WTC11 (cell line): ENCODE data around the gene GARNL3. TPM values are rescaled to one million over a fixed set of nuclear protein-coding genes. Genes with fewer than 3 reads are reported as not detected.

Experiments used
- ATAC-seq: fragments of 200-7000 bp; cut with Tn5 transposase; 2 replicates; pipeline ENCODE4 v1.10.0; 2021; ENCODE audit warnings: mild to moderate bottlenecking, moderate library complexity
- CTCF ChIA-PET: fragments of 300-600 bp; sonication (Branson Sonifier 250); formaldehyde crosslinking; loops from one replicate; lab custom pipeline; 2021; ENCODE audit warnings: antibody characterized with exemption; lab: Charles Lee
- POLR2A ChIA-PET: fragments of 350-600 bp; sonication (Branson Sonifier 250); formaldehyde crosslinking; loops from one replicate; lab custom pipeline; 2021; ENCODE audit warnings: antibody characterized with exemption; lab: Charles Lee
- DNase-seq: peaks from one replicate; pipeline ENCODE4 v3.0.0; 2021; ENCODE audit warnings: low spot score
- H3K27ac Mint-ChIP-seq: 2 replicates; pipeline ENCODE4 v1.8.0; 2021; ENCODE audit warnings: mixed read lengths
- H3K27me3 Mint-ChIP-seq: 2 replicates; pipeline ENCODE4 v1.8.0; 2021; ENCODE audit warnings: low read depth, mild to moderate bottlenecking, moderate library complexity, mixed read lengths
- H3K36me3 Mint-ChIP-seq: 2 replicates; pipeline ENCODE4 v1.8.0; 2021; ENCODE audit warnings: mixed read lengths
- H3K4me1 Mint-ChIP-seq: 2 replicates; pipeline ENCODE4 v1.8.0; 2022; ENCODE audit warnings: mixed read lengths
- H3K4me3 Mint-ChIP-seq: 2 replicates; pipeline ENCODE4 v1.8.0; 2021; ENCODE audit warnings: mild to moderate bottlenecking, moderate library complexity, mixed read lengths
- H3K9me3 Mint-ChIP-seq: 2 replicates; pipeline ENCODE4 v1.8.0; 2021; ENCODE audit warnings: mixed read lengths
- CREM ChIP-seq: sonication (generic); formaldehyde crosslinking; IDR thresholded peaks from 2 replicates; pipeline ENCODE4 v1.8.1; 2022; ENCODE audit warnings: mild to moderate bottlenecking, missing genetic modification reagents, moderate library complexity
- E2F1 ChIP-seq: sonication (generic); formaldehyde crosslinking; IDR thresholded peaks from 2 replicates; pipeline ENCODE4 v1.8.0; 2022; ENCODE audit warnings: mild to moderate bottlenecking, missing genetic modification reagents
- ETV6 ChIP-seq: sonication (generic); formaldehyde crosslinking; IDR thresholded peaks from 2 replicates; pipeline ENCODE4 v1.8.1; 2022; ENCODE audit warnings: mild to moderate bottlenecking, missing genetic modification reagents
- GRHL2 ChIP-seq: fragments of 250-450 bp; sonication (Bioruptor Pico); IDR thresholded peaks from 2 replicates; pipeline ENCODE4 v1.8.0; 2022; ENCODE audit warnings: mild to moderate bottlenecking, moderate library complexity; ENCODE audit not compliant: insufficient replicate concordance, severe bottlenecking
- GTF2I ChIP-seq: fragments of 250-450 bp; sonication (Bioruptor Pico); conservative IDR thresholded peaks from 2 replicates; pipeline ENCODE4 v1.4.0; 2021; ENCODE audit warnings: mild to moderate bottlenecking
- JAZF1 ChIP-seq: fragments of 250-450 bp; sonication (Bioruptor Pico); IDR thresholded peaks from 2 replicates; pipeline ENCODE4 v1.9.0; 2021; ENCODE audit warnings: moderate library complexity, mild to moderate bottlenecking, inconsistent platforms
- JUN ChIP-seq: sonication (generic); formaldehyde crosslinking; IDR thresholded peaks from 2 replicates; pipeline ENCODE4 v1.8.0; 2023; ENCODE audit warnings: mild to moderate bottlenecking, missing genetic modification reagents
- MLX ChIP-seq: sonication (generic); formaldehyde crosslinking; IDR thresholded peaks from 2 replicates; pipeline ENCODE4 v1.8.1; 2023; ENCODE audit warnings: mild to moderate bottlenecking, missing genetic modification reagents, moderate library complexity
- MYBL2 ChIP-seq: sonication (generic); formaldehyde crosslinking; IDR thresholded peaks from 2 replicates; pipeline ENCODE4 v1.8.1; 2023; ENCODE audit warnings: mild to moderate bottlenecking, moderate library complexity, missing genetic modification reagents
- NFE2L1 ChIP-seq: sonication (generic); formaldehyde crosslinking; IDR thresholded peaks from 2 replicates; pipeline ENCODE4 v1.8.1; 2023; ENCODE audit warnings: missing genetic modification reagents
- NFYB ChIP-seq: sonication (generic); formaldehyde crosslinking; conservative IDR thresholded peaks from 2 replicates; pipeline ENCODE4 v1.8.0; 2022; ENCODE audit warnings: low read depth, missing genetic modification reagents
- OVOL2 ChIP-seq: fragments of 250-450 bp; sonication (Bioruptor Pico); IDR thresholded peaks from 2 replicates; pipeline ENCODE4 v1.9.0; 2021; ENCODE audit warnings: mild to moderate bottlenecking, borderline replicate concordance
- PRDM15 ChIP-seq: sonication (generic); formaldehyde crosslinking; IDR thresholded peaks from 2 replicates; pipeline ENCODE4 v1.8.0; 2022; ENCODE audit warnings: missing genetic modification reagents
- TEAD4 ChIP-seq: sonication (generic); formaldehyde crosslinking; IDR thresholded peaks from 2 replicates; pipeline ENCODE4 v1.8.0; 2022; ENCODE audit warnings: mild to moderate bottlenecking, missing genetic modification reagents
- TP53 ChIP-seq: sonication (generic); formaldehyde crosslinking; IDR thresholded peaks from 2 replicates; pipeline ENCODE4 v1.8.1; 2023; ENCODE audit warnings: mild to moderate bottlenecking, missing genetic modification reagents
- ZNF121 ChIP-seq: sonication (generic); formaldehyde crosslinking; IDR thresholded peaks from 2 replicates; pipeline ENCODE4 v1.8.0; 2023; ENCODE audit warnings: missing genetic modification reagents
- ZNF219 ChIP-seq: sonication (generic); formaldehyde crosslinking; IDR thresholded peaks from 2 replicates; pipeline ENCODE4 v1.8.0; 2023; ENCODE audit warnings: missing genetic modification reagents, mild to moderate bottlenecking, borderline replicate concordance
- total RNA-seq: library from RNA; stranded (reverse); gene quantifications from 3 replicates; pipeline ENCODE4 v1.2.3, GENCODE V29; 2021
- TF ChIP-seq, protein P1 (sequence below): sonication (generic); formaldehyde crosslinking; IDR thresholded peaks from 2 replicates; pipeline ENCODE4 v1.8.0; 2022; ENCODE audit warnings: mild to moderate bottlenecking, missing genetic modification reagents
- TF ChIP-seq, protein P2 (sequence below): sonication (generic); formaldehyde crosslinking; IDR thresholded peaks from 2 replicates; pipeline ENCODE4 v1.8.1; 2023; ENCODE audit warnings: mild to moderate bottlenecking, missing genetic modification reagents, borderline replicate concordance
- TF ChIP-seq, protein P3 (sequence below): fragments of 250-450 bp; sonication (Bioruptor Pico); IDR thresholded peaks from 2 replicates; pipeline ENCODE4 v1.9.0; 2021; ENCODE audit warnings: mild to moderate bottlenecking
- TF ChIP-seq, protein P4 (sequence below): sonication (generic); formaldehyde crosslinking; IDR thresholded peaks from 2 replicates; pipeline ENCODE4 v1.8.1; 2023; ENCODE audit warnings: mild to moderate bottlenecking, missing genetic modification reagents

GARNL3 gene
- total RNA-seq, 1 experiment from 2014 or later, result 17.8 TPM

DNA sequence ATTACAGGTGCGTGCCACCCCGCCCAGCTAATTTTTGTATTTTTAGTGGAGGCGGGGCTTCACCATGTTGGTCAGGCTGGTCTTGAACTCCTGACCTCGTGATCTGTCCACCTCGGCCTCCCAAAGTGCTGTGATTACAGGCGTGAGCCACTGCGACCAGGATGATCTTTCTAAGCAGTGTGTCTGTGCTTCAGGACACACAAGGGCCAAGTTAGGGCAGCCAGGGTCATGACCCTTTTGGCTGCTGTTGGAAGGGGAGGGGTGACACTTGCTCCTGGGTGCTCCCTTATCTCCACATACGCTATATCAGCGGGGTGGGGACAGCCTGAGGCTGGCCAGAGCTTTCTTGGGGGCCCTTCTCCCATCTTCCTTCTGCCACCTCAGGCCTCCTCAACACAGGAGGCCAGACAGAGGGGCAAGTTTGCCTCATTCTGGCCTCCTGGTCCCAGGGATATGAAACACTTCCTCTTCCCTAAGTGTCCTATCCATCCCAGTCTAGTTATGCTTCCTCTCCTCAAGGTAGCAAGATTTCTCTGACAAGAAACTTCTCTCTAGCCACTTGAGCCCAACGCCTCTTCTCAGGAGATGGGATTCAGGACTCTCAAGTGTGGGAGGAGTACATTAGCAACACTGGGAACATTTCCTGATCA lies 157.7 kb downstream of the GARNL3 start:
- H3K36me3 Mint-ChIP-seq, result peaks cover 9% of the 10 kb centered on the region
- peak overlapping the region; percentile 98; the same call in 1 of the 2 replicates for H3K4me3 Mint-ChIP-seq
- ChIA-PET CTCF (no interaction called here), POLR2A (no interaction called here)
- TF ChIP-seq MYBL2 (no peak), NFE2L1 (CRISPR knock-in tag) (no peak), GRHL2 (CRISPR knock-in tag) (no peak), E2F1 (CRISPR knock-in tag) (no peak), ZNF121 (CRISPR knock-in tag) (no peak), CREM (no peak), TP53 (no peak), JAZF1 (CRISPR knock-in tag) (no peak), NFYB (CRISPR knock-in tag) (no peak)
- TF ChIP-seq, protein P1, sequence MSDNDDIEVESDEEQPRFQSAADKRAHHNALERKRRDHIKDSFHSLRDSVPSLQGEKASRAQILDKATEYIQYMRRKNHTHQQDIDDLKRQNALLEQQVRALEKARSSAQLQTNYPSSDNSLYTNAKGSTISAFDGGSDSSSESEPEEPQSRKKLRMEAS (CRISPR knock-in tag), result no peak
- TF ChIP-seq, protein P2, sequence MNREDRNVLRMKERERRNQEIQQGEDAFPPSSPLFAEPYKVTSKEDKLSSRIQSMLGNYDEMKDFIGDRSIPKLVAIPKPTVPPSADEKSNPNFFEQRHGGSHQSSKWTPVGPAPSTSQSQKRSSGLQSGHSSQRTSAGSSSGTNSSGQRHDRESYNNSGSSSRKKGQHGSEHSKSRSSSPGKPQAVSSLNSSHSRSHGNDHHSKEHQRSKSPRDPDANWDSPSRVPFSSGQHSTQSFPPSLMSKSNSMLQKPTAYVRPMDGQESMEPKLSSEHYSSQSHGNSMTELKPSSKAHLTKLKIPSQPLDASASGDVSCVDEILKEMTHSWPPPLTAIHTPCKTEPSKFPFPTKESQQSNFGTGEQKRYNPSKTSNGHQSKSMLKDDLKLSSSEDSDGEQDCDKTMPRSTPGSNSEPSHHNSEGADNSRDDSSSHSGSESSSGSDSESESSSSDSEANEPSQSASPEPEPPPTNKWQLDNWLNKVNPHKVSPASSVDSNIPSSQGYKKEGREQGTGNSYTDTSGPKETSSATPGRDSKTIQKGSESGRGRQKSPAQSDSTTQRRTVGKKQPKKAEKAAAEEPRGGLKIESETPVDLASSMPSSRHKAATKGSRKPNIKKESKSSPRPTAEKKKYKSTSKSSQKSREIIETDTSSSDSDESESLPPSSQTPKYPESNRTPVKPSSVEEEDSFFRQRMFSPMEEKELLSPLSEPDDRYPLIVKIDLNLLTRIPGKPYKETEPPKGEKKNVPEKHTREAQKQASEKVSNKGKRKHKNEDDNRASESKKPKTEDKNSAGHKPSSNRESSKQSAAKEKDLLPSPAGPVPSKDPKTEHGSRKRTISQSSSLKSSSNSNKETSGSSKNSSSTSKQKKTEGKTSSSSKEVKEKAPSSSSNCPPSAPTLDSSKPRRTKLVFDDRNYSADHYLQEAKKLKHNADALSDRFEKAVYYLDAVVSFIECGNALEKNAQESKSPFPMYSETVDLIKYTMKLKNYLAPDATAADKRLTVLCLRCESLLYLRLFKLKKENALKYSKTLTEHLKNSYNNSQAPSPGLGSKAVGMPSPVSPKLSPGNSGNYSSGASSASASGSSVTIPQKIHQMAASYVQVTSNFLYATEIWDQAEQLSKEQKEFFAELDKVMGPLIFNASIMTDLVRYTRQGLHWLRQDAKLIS (CRISPR knock-in tag), result no peak
- H3K9me3 Mint-ChIP-seq, result no peaks in the 10 kb centered on the region
- no peak for ATAC-seq
- H3K27me3 Mint-ChIP-seq, result no peaks in the 10 kb centered on the region
- DNase-seq, result no peak
- H3K4me1 Mint-ChIP-seq, result peaks cover 41% of the 10 kb centered on the region
- H3K27ac Mint-ChIP-seq, result no peak overlapping the region

DNA sequence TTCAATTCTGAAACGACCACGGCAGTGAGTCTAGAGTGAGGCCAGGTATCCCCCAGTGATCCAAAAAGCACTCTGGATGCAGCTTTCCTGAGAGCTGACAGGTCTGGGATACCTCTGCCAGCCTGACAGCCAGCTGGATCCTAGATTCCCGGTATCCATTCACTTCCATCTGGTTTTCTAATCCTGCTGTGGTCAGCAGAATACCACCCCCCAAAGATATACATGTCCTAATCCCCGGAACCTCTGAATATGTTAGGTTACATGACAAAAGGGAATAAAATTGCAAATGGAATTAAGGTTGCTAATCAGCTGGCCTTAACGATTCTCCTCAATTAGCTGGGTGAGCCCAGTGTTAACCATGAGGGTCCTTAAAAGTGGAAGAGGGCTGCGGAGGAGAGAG lies 158.2 kb downstream of the GARNL3 start:
- ATAC-seq, result no peak
- POLR2A ChIA-PET, result interaction anchor here (0.5 to 0.6 kb wide), 2 partner anchors 11 to 35 kb away, joined by 3 to 7 read pairs; no protein-coding TSS in a partner anchor
- no peak for TF ChIP-seq MLX (CRISPR knock-in tag)
- TF ChIP-seq, protein P3, sequence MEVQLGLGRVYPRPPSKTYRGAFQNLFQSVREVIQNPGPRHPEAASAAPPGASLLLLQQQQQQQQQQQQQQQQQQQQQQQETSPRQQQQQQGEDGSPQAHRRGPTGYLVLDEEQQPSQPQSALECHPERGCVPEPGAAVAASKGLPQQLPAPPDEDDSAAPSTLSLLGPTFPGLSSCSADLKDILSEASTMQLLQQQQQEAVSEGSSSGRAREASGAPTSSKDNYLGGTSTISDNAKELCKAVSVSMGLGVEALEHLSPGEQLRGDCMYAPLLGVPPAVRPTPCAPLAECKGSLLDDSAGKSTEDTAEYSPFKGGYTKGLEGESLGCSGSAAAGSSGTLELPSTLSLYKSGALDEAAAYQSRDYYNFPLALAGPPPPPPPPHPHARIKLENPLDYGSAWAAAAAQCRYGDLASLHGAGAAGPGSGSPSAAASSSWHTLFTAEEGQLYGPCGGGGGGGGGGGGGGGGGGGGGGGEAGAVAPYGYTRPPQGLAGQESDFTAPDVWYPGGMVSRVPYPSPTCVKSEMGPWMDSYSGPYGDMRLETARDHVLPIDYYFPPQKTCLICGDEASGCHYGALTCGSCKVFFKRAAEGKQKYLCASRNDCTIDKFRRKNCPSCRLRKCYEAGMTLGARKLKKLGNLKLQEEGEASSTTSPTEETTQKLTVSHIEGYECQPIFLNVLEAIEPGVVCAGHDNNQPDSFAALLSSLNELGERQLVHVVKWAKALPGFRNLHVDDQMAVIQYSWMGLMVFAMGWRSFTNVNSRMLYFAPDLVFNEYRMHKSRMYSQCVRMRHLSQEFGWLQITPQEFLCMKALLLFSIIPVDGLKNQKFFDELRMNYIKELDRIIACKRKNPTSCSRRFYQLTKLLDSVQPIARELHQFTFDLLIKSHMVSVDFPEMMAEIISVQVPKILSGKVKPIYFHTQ (CRISPR knock-in tag), result no peak
- TF ChIP-seq JUN (CRISPR knock-in tag), result no peak
- TF ChIP-seq, protein P4, sequence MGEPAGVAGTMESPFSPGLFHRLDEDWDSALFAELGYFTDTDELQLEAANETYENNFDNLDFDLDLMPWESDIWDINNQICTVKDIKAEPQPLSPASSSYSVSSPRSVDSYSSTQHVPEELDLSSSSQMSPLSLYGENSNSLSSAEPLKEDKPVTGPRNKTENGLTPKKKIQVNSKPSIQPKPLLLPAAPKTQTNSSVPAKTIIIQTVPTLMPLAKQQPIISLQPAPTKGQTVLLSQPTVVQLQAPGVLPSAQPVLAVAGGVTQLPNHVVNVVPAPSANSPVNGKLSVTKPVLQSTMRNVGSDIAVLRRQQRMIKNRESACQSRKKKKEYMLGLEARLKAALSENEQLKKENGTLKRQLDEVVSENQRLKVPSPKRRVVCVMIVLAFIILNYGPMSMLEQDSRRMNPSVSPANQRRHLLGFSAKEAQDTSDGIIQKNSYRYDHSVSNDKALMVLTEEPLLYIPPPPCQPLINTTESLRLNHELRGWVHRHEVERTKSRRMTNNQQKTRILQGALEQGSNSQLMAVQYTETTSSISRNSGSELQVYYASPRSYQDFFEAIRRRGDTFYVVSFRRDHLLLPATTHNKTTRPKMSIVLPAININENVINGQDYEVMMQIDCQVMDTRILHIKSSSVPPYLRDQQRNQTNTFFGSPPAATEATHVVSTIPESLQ (CRISPR knock-in tag), result no peak
- no peak for TF ChIP-seq GTF2I (CRISPR knock-in tag)
- TF ChIP-seq OVOL2 (CRISPR knock-in tag), result no peak
- TF ChIP-seq ETV6, result no peak
- TF ChIP-seq PRDM15, result no peak
- no peak for TF ChIP-seq ZNF219 (CRISPR knock-in tag)
- no peak for TF ChIP-seq TEAD4

More for the DNA sequence above, 158.2 kb downstream of the GARNL3 start:
- no peak for DNase-seq
- peak overlapping the region; percentile 99; the same call in 1 of the 2 replicates for H3K27ac Mint-ChIP-seq
- CTCF ChIA-PET, result no interaction called here
- peaks cover 40% of the 10 kb centered on the region for H3K4me1 Mint-ChIP-seq
- H3K9me3 Mint-ChIP-seq, result no peaks in the 10 kb centered on the region
- peaks cover 9% of the 10 kb centered on the region for H3K36me3 Mint-ChIP-seq
- H3K27me3 Mint-ChIP-seq, result no peaks in the 10 kb centered on the region
- H3K4me3 Mint-ChIP-seq, result peak overlapping the region; percentile 98
